ENCODE measurements around the gene MROH8.

MROH8 gene

DNA sequence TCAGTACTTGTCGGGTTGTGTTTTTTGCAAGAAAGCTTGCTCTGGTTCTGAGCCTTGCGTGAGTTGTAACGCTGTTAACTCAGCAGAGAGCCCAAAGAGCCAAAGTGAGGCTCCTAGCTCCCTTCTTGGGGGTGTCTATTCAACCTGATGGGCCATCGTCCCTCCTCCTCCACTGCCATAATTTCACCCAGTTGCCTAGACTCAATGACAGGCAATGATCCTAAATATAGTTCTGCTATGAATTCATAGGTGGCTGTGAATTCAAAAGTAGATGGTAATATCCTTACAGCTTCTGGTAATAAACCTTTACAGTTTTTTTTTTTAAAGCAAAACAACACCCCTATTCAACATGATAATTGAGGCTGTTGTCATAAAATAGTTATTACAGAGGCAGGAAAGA is 42.7 kb upstream of the MROH8 start:
- Histone ChIP-seq H3K27ac (ENCODE audit: low read depth, low read length, poor library complexity, severe bottlenecking) (no peak overlapping the region), H3K36me3 (ENCODE audit: insufficient read depth, low read length) (peaks cover 96% of the 10 kb centered on the region), H4K20me1 (ENCODE audit: insufficient read depth, low read length) (no peaks in the 10 kb centered on the region), H2AFZ (ENCODE audit: low read length) (no peak overlapping the region), H3K27me3 (ENCODE audit: insufficient read depth, low read length) (no peaks in the 10 kb centered on the region), H3K9ac (ENCODE audit: low read length) (no peak overlapping the region), H3K4me2 (ENCODE audit: low read length) (no peak overlapping the region), H3K9me2 (ENCODE audit: low read depth, low read length) (no peaks in the 10 kb centered on the region), H3F3A (ENCODE audit: insufficient read depth, low read length) (no peaks in the 10 kb centered on the region), H3K4me3 (ENCODE audit: low read depth, low read length, poor library complexity, severe bottlenecking) (no peak overlapping the region), H3K9me3 (ENCODE audit: low read length) (no peaks in the 10 kb centered on the region), H3K79me2 (ENCODE audit: insufficient read depth, low read length) (0 out of 2 replicates have a peak, but pooled peaks cover 4% of the 10 kb centered on the region), H3K4me1 (ENCODE audit: insufficient read depth, low read length, severe bottlenecking) (no peaks in the 10 kb centered on the region)
- TF ChIP-seq, protein P1, sequence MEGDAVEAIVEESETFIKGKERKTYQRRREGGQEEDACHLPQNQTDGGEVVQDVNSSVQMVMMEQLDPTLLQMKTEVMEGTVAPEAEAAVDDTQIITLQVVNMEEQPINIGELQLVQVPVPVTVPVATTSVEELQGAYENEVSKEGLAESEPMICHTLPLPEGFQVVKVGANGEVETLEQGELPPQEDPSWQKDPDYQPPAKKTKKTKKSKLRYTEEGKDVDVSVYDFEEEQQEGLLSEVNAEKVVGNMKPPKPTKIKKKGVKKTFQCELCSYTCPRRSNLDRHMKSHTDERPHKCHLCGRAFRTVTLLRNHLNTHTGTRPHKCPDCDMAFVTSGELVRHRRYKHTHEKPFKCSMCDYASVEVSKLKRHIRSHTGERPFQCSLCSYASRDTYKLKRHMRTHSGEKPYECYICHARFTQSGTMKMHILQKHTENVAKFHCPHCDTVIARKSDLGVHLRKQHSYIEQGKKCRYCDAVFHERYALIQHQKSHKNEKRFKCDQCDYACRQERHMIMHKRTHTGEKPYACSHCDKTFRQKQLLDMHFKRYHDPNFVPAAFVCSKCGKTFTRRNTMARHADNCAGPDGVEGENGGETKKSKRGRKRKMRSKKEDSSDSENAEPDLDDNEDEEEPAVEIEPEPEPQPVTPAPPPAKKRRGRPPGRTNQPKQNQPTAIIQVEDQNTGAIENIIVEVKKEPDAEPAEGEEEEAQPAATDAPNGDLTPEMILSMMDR (IDR thresholded peaks at IDR 0.05; ENCODE audit: low read length), result no peak
- no peak for TF ChIP-seq EZH2 (IDR thresholded peaks at IDR 0.05; ENCODE audit: borderline replicate concordance, low read length)

DNA sequence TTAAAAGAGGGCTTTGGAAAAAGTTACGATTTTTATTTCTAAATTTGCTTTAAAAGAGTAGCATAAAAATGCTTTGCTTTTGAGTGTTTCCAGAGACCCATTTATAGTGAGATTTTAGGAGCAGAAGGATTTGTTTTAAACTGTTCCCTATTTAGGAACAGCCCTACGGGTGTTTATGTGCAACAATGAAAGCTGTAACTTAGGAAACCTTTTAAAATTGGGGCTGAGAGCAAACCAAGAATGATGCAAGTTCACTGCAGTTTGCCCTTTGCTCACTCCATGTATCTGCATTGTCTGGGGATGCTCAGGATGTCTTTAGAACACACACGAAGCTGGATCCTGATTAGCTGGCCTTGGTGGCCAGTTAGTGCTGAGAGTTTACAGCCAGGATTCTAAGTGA is 41.4 kb upstream of the MROH8 start:
- Histone ChIP-seq H3K36me3 (ENCODE audit: insufficient read depth, low read length) (peaks cover 93% of the 10 kb centered on the region), H3K4me1 (ENCODE audit: insufficient read depth, low read length, severe bottlenecking) (no peaks in the 10 kb centered on the region), H3K4me2 (ENCODE audit: low read length) (no peak overlapping the region), H4K20me1 (ENCODE audit: insufficient read depth, low read length) (no peaks in the 10 kb centered on the region), H3K4me3 (ENCODE audit: low read depth, low read length, poor library complexity, severe bottlenecking) (no peak overlapping the region), H3F3A (ENCODE audit: insufficient read depth, low read length) (no peaks in the 10 kb centered on the region), H3K79me2 (ENCODE audit: insufficient read depth, low read length) (0 out of 2 replicates have a peak, but pooled peaks cover 4% of the 10 kb centered on the region), H3K27me3 (ENCODE audit: insufficient read depth, low read length) (no peaks in the 10 kb centered on the region), H2AFZ (ENCODE audit: low read length) (no peak overlapping the region), H3K9me3 (ENCODE audit: low read length) (no peaks in the 10 kb centered on the region), H3K27ac (ENCODE audit: low read depth, low read length, poor library complexity, severe bottlenecking) (no peak overlapping the region), H3K9ac (ENCODE audit: low read length) (no peak overlapping the region), H3K9me2 (ENCODE audit: low read depth, low read length) (no peaks in the 10 kb centered on the region)
- TF ChIP-seq, protein P1 (IDR thresholded peaks at IDR 0.05; ENCODE audit: low read length), result no peak
- TF ChIP-seq EZH2 (IDR thresholded peaks at IDR 0.05; ENCODE audit: borderline replicate concordance, low read length), result no peak

DNA sequence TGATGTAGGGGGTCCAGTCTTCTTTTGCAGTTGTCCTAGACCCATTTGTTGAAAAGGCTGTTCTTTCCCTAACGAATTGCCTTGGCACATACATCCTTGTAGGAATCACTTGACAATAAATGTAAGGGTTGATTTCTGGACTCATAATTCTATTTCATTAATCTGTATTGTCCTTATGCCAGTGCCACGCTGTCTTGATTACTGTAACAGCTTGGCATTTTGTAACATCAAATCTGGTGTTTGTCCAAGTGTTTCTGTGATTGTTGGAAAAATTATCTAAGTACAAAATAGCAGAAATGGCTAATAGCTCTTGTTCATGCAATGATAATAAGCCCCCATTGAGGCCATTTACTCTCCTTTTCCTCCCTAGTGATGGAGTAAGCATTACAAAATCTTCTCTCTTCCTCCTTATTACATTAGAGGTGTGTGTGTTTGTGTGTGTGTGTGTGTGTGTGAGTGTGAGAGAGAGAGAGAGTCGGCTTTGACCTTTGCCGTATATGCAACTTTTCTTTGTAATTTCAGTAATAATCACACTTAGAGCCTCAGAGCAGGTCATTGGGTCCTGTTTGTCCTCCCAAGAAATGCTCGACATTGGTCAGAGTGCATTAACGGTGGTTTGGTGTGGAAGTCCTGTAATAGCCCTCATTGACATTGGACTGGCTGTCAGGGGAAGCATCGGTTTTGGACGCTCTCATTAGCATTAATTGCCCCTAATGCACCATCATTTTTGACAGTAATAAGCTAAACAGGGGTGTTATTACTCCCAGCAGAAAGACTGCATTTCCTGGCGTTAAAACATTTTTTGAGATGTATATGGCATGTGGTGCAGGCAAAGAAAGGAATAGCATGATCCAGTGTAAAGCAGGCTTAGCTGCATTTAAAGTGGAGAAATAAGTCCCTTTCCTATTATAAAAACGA is 40.7 kb upstream of the MROH8 start:
- Histone ChIP-seq H3K4me3 (ENCODE audit: low read depth, low read length, poor library complexity, severe bottlenecking) (no peak overlapping the region), H2AFZ (ENCODE audit: low read length) (no peak overlapping the region), H3K4me2 (ENCODE audit: low read length) (no peak overlapping the region), H3K27ac (ENCODE audit: low read depth, low read length, poor library complexity, severe bottlenecking) (no peak overlapping the region), H3K9me2 (ENCODE audit: low read depth, low read length) (no peaks in the 10 kb centered on the region), H4K20me1 (ENCODE audit: insufficient read depth, low read length) (no peaks in the 10 kb centered on the region), H3K27me3 (ENCODE audit: insufficient read depth, low read length) (no peaks in the 10 kb centered on the region), H3K9me3 (ENCODE audit: low read length) (no peaks in the 10 kb centered on the region), H3K9ac (ENCODE audit: low read length) (no peak overlapping the region), H3F3A (ENCODE audit: insufficient read depth, low read length) (no peaks in the 10 kb centered on the region), H3K4me1 (ENCODE audit: insufficient read depth, low read length, severe bottlenecking) (no peaks in the 10 kb centered on the region), H3K36me3 (ENCODE audit: insufficient read depth, low read length) (peaks cover 93% of the 10 kb centered on the region), H3K79me2 (ENCODE audit: insufficient read depth, low read length) (0 out of 2 replicates have a peak, but pooled peaks cover 4% of the 10 kb centered on the region)
- no peak for TF ChIP-seq EZH2 (IDR thresholded peaks at IDR 0.05; ENCODE audit: borderline replicate concordance, low read length)
- TF ChIP-seq, protein P1 (IDR thresholded peaks at IDR 0.05; ENCODE audit: low read length), result no peak

Measured in OCI-LY1 (cell line).